OCI-LY3 (cell line): ENCODE data around the gene ULBP1.

ENCODE experiments used
- H2AFZ ChIP-seq: fragments of 200-600, 300-600 bp; shearing (Covaris generic); 2 replicates; pipeline ENCODE4 v1.6.0; 2014; ENCODE audit warnings: antibody characterized with exemption, low read depth, low read length
- H3K27ac ChIP-seq: fragments of 200-600, 300-600 bp; sonication (generic); 2 replicates; pipeline ENCODE4 v1.5.1; 2014; ENCODE audit warnings: mild to moderate bottlenecking, low read length, moderate library complexity, mixed read lengths
- H3K27me3 ChIP-seq: fragments of 200-600, 300-600 bp; sonication (generic); 2 replicates; pipeline ENCODE4 v1.6.1; 2014; ENCODE audit warnings: low read depth, low read length, mixed read lengths
- H3K36me3 ChIP-seq: fragments of 200-600, 300-600 bp; sonication (generic); replicated peaks from 2 replicates; pipeline ENCODE3; 2014; ENCODE audit warnings: low read depth, low read length, mixed read lengths
- H3K4me1 ChIP-seq: fragments of 300-600, 200-600 bp; sonication (generic); 2 replicates; pipeline ENCODE4 v1.6.1; 2014; ENCODE audit warnings: low read length, mixed read lengths
- H3K4me2 ChIP-seq: fragments of 200-600, 300-600 bp; sonication (generic); 2 replicates; pipeline ENCODE4 v1.6.1; 2014; ENCODE audit warnings: low read length, mixed read lengths
- H3K4me3 ChIP-seq: fragments of 300-600, 200-600 bp; sonication (generic); 2 replicates; pipeline ENCODE4 v1.5.1; 2014; ENCODE audit warnings: antibody characterized with exemption, mild to moderate bottlenecking, low read length, moderate library complexity
- H3K79me2 ChIP-seq: fragments of 300-600, 200-600 bp; shearing (Covaris generic); 2 replicates; pipeline ENCODE4 v1.6.1; 2014; ENCODE audit warnings: mild to moderate bottlenecking, low read length, mixed read lengths
- H3K9ac ChIP-seq: fragments of 300-600, 200-600 bp; shearing (Covaris generic); 2 replicates; pipeline ENCODE4 v1.6.0; 2014; ENCODE audit warnings: mild to moderate bottlenecking, low read length, moderate library complexity
- H3K9me3 ChIP-seq: fragments of 200-600, 300-600 bp; shearing (Covaris generic); 2 replicates; pipeline ENCODE4 v1.6.1; 2014; ENCODE audit warnings: low read length, mixed read lengths; ENCODE audit not compliant: insufficient read depth
- H4K20me1 ChIP-seq: fragments of 200-600, 300-600 bp; sonication (generic); 2 replicates; pipeline ENCODE4 v1.6.1; 2016; ENCODE audit warnings: low read length, mixed read lengths; ENCODE audit not compliant: insufficient read depth
- CTCF ChIP-seq: fragments of 200-600, 300-600 bp; sonication (generic); IDR thresholded peaks from 2 replicates; pipeline ENCODE4 v1.5.1; 2014; ENCODE audit warnings: antibody characterized with exemption, low read length, low read depth
- EZH2phosphoT487 ChIP-seq: fragments of 200-600 bp; shearing (Covaris generic); IDR thresholded peaks from 2 replicates; pipeline ENCODE4 v1.6.1; 2018; ENCODE audit warnings: antibody characterized with exemption, mixed run types, low read depth

The ULBP1 gene

GRCh38 chr6:149963462-149964307 is at the start of gene ULBP1:
TSS of gene ULBP1 (plus strand) at chr6:149963943. CDS start at chr6:149964050, 107 bp downstream.
- H3K27ac ChIP-seq = no peak within 1 kb of the TSS
- no peak for TF ChIP-seq CTCF
- no peak for TF ChIP-seq EZH2phosphoT487
- H3K79me2 ChIP-seq = no peaks in the 10 kb centered on the region
- no peak within 1 kb of the TSS for H3K9ac ChIP-seq
- H3K27me3 ChIP-seq = peaks cover 12% of the 10 kb centered on the region; the same call in 1 of the 2 replicates
- no peak within 1 kb of the TSS for H2AFZ ChIP-seq
- no peaks in the 10 kb centered on the region for H4K20me1 ChIP-seq
- H3K9me3 ChIP-seq = no peaks in the 10 kb centered on the region
- H3K4me2 ChIP-seq = no peak within 1 kb of the TSS
- no peaks in the 10 kb centered on the region for H3K36me3 ChIP-seq
- no peak within 1 kb of the TSS for H3K4me3 ChIP-seq
- no peaks in the 10 kb centered on the region for H3K4me1 ChIP-seq

GRCh38 chr6:149915970-149916865 is 47.5 kb upstream of the ULBP1 start:
- TF ChIP-seq CTCF (no peak), EZH2phosphoT487 (no peak)
- Histone ChIP-seq H3K27me3 (no peaks in the 10 kb centered on the region), H2AFZ (no peak overlapping the region)

GRCh38 chr6:149917679-149918078 is 46.1 kb upstream of the ULBP1 start:
- no peaks in the 10 kb centered on the region for H3K36me3 ChIP-seq
- no peaks in the 10 kb centered on the region for H3K9me3 ChIP-seq
- no peaks in the 10 kb centered on the region for H3K27me3 ChIP-seq
- H3K79me2 ChIP-seq = no peaks in the 10 kb centered on the region
- no peaks in the 10 kb centered on the region for H4K20me1 ChIP-seq
- no peak overlapping the region for H3K4me3 ChIP-seq
- no peak overlapping the region for H3K4me2 ChIP-seq
- no peak overlapping the region for H3K27ac ChIP-seq
- TF ChIP-seq EZH2phosphoT487 (no peak), CTCF (no peak)
- H3K4me1 ChIP-seq = no peaks in the 10 kb centered on the region
- no peak overlapping the region for H3K9ac ChIP-seq
- H2AFZ ChIP-seq = no peak overlapping the region

More at GRCh38 chr6:149915970-149916865, 47.5 kb upstream of the ULBP1 start:
- no peak overlapping the region for H3K9ac ChIP-seq
- no peak overlapping the region for H3K4me3 ChIP-seq
- H3K4me1 ChIP-seq = no peaks in the 10 kb centered on the region
- H3K27ac ChIP-seq = no peak overlapping the region
- no peaks in the 10 kb centered on the region for H3K9me3 ChIP-seq
- H3K4me2 ChIP-seq = no peak overlapping the region
- H3K79me2 ChIP-seq = no peaks in the 10 kb centered on the region
- H3K36me3 ChIP-seq = no peaks in the 10 kb centered on the region
- H4K20me1 ChIP-seq = no peaks in the 10 kb centered on the region
